SKM-1 treated with dmso at 0.1 percent for 144 hours (cell line): ENCODE measurements around the gene MOGAT2.
"Not testable (repeated sequence)": the region's sequence is repeated elsewhere in the genome, so short reads cannot be mapped to it uniquely, and the experiment has no call there.

ENCODE experiments used
- DNase-seq: peaks from one replicate; lab custom pipeline; 2025; ENCODE audit not compliant: unreplicated experiment; lab: John Stamatoyannopoulos, UW

MOGAT2 gene

GRCh38 chr11:75718419-75719339 is 1.0 kb downstream of the MOGAT2 start:
- no peak for DNase-seq

- DNase-seq, result no peak
These were observed 2.0 kb downstream of the MOGAT2 start for GRCh38 chr11:75719340-75720239.

GRCh38 chr11:75720639-75721038 is 3.0 kb downstream of the MOGAT2 start:
- DNase-seq, result no peak

GRCh38 chr11:75721852-75722668 is 4.4 kb downstream of the MOGAT2 start:
- no peak for DNase-seq

GRCh38 chr11:75722669-75723042 is 5.0 kb downstream of the MOGAT2 start:
- no peak for DNase-seq

- DNase-seq, result no peak
These were observed 8.1 kb downstream of the MOGAT2 start for GRCh38 chr11:75725547-75726320.

- DNase-seq, result no peak
These were observed 11.4 kb downstream of the MOGAT2 start for GRCh38 chr11:75728992-75729391.

GRCh38 chr11:75731095-75731494 is 13.5 kb downstream of the MOGAT2 start:
- DNase-seq, result no peak

GRCh38 chr11:75733071-75733430 is 15.4 kb downstream of the MOGAT2 start:
- no peak for DNase-seq

- no peak for DNase-seq
These were observed 15.9 kb downstream of the MOGAT2 start for GRCh38 chr11:75733431-75734107.

GRCh38 chr11:75734491-75735180 is 17.0 kb downstream of the MOGAT2 start:
- no peak for DNase-seq

GRCh38 chr11:75735181-75735845 is 17.7 kb downstream of the MOGAT2 start:
- no peak for DNase-seq

GRCh38 chr11:75737314-75737713 is 19.7 kb downstream of the MOGAT2 start:
- no peak for DNase-seq

GRCh38 chr11:75740681-75741080 is 23.0 kb downstream of the MOGAT2 start:
- DNase-seq, result no peak

GRCh38 chr11:75743159-75743558 is 25.5 kb downstream of the MOGAT2 start:
- not testable (repeated sequence) for DNase-seq

- no peak for DNase-seq
These were observed 26.3 kb downstream of the MOGAT2 start for GRCh38 chr11:75743711-75744563.

- no peak for DNase-seq
These were observed 28.2 kb downstream of the MOGAT2 start for GRCh38 chr11:75745807-75746206.
